Measurements from ENCODE around the gene ACBD4. TPM values are rescaled to one million over a fixed set of nuclear protein-coding genes. Genes with fewer than 3 reads are reported as not detected.

Gene ACBD4
- total RNA-seq, 2 experiments from 2014 or later: 14.8 to 24.0 TPM

- no TSS peak for BruUV-seq (replicated peaks)
- no peaks in the 10 kb centered on the region for H4K20me1 ChIP-seq (ENCODE audit: insufficient read depth, low read length)
- no peak for DNase-seq (ENCODE audit: low spot score)
- intact Hi-C loops (cut with micrococcal nuclease; ENCODE audit: unreplicated experiment): no loop called here
- no peaks in the 10 kb centered on the region for H3K9me2 ChIP-seq (ENCODE audit: insufficient read depth, low read length)
- no peak overlapping the region for H3K4me2 ChIP-seq (ENCODE audit: low read length)
- ChIA-PET POLR2A (no interaction called here), CTCF (ENCODE audit: unreplicated experiment) (no interaction called here)
- no peaks in the 10 kb centered on the region for H3K36me3 ChIP-seq (ENCODE audit: insufficient read depth, low read length)
- H3K4me3 ChIP-seq (ENCODE audit: low read depth, low read length, poor library complexity, severe bottlenecking): no peak overlapping the region
- TF ChIP-seq EZH2phosphoT487 (IDR thresholded peaks at IDR 0.05; ENCODE audit: borderline replicate concordance, low read depth, low read length): no peak
- TF ChIP-seq, protein P1, sequence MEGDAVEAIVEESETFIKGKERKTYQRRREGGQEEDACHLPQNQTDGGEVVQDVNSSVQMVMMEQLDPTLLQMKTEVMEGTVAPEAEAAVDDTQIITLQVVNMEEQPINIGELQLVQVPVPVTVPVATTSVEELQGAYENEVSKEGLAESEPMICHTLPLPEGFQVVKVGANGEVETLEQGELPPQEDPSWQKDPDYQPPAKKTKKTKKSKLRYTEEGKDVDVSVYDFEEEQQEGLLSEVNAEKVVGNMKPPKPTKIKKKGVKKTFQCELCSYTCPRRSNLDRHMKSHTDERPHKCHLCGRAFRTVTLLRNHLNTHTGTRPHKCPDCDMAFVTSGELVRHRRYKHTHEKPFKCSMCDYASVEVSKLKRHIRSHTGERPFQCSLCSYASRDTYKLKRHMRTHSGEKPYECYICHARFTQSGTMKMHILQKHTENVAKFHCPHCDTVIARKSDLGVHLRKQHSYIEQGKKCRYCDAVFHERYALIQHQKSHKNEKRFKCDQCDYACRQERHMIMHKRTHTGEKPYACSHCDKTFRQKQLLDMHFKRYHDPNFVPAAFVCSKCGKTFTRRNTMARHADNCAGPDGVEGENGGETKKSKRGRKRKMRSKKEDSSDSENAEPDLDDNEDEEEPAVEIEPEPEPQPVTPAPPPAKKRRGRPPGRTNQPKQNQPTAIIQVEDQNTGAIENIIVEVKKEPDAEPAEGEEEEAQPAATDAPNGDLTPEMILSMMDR (conservative IDR thresholded peaks at IDR 0.05; ENCODE audit: low read length): no peak
- H3K79me2 ChIP-seq (ENCODE audit: insufficient read depth, low read depth, low read length): no peaks in the 10 kb centered on the region
- H3K4me1 ChIP-seq (ENCODE audit: insufficient read depth, low read length, poor library complexity, severe bottlenecking): peaks cover 3% of the 10 kb centered on the region
- no peaks in the 10 kb centered on the region for H3K9me3 ChIP-seq (ENCODE audit: low read length)
- no peak overlapping the region for H2AFZ ChIP-seq (ENCODE audit: low read length)
- H3K27ac ChIP-seq (ENCODE audit: low read depth, low read length, poor library complexity, severe bottlenecking): no peak overlapping the region
These were observed 8.3 kb upstream of the ACBD4 start for GRCh38 chr17:45127207-45127547.

DNA sequence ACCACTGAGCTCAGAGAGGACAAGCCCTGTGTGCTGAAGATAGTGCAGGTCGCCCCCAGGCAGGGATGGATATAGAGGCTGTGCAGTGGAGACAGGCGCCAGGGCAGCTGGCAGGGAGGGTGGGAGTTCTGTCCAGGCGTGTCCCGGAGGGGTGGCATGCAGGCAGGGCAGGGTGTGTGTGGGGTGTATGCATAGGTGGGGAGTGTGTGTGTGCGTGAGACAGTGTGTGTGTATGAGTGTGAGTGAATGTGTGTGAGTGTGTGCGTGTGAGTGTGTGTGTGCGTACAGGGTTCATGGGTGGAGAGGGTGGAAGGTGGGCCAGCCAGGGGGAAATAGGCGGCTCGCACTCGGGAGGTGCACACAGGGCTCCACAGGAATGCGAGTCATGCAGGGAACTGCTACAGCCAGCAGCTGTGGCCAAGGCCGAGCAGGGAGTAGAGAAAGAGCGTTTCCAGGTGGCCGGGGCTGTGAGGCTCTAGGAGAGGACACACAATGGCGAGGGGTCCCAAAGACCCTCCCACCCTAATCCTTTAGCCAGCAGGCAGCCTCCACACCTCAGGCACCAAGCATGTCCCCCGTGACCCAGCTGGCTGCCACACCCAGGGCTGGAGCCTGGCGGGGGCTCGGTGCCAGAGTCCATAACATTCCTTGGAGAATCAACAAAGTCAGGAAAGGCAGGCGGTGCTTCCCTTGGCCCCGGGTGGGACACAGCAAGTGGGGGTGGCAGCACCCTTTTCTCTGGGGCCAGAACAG is 7.8 kb upstream of the ACBD4 start:
- POLR2A ChIA-PET: interaction anchor here (0.6 kb wide), 1 partner anchor 291 kb away, joined by 4 read pairs; no protein-coding TSS in a partner anchor
- Histone ChIP-seq H3K9me2 (ENCODE audit: insufficient read depth, low read length) (no peaks in the 10 kb centered on the region), H3K9me3 (ENCODE audit: low read length) (no peaks in the 10 kb centered on the region), H3K79me2 (ENCODE audit: insufficient read depth, low read depth, low read length) (no peaks in the 10 kb centered on the region), H2AFZ (ENCODE audit: low read length) (no peak overlapping the region), H3K4me1 (ENCODE audit: insufficient read depth, low read length, poor library complexity, severe bottlenecking) (peaks cover 3% of the 10 kb centered on the region), H3K36me3 (ENCODE audit: insufficient read depth, low read length) (no peaks in the 10 kb centered on the region), H3K4me2 (ENCODE audit: low read length) (no peak overlapping the region), H4K20me1 (ENCODE audit: insufficient read depth, low read length) (no peaks in the 10 kb centered on the region), H3K27ac (ENCODE audit: low read depth, low read length, poor library complexity, severe bottlenecking) (no peak overlapping the region), H3K4me3 (ENCODE audit: low read depth, low read length, poor library complexity, severe bottlenecking) (no peak overlapping the region)
- TF ChIP-seq, protein P1 (conservative IDR thresholded peaks at IDR 0.05; ENCODE audit: low read length): no peak
- TF ChIP-seq EZH2phosphoT487 (IDR thresholded peaks at IDR 0.05; ENCODE audit: borderline replicate concordance, low read depth, low read length): no peak
- BruUV-seq (replicated peaks): no TSS peak
- no peak for DNase-seq (ENCODE audit: low spot score)
- intact Hi-C loops (cut with micrococcal nuclease; ENCODE audit: unreplicated experiment): no loop called here
- CTCF ChIA-PET (ENCODE audit: unreplicated experiment): interaction anchor here (0.5 kb wide), 1 partner anchor 289 kb away, joined by 3 read pairs; no protein-coding TSS in a partner anchor

DNA sequence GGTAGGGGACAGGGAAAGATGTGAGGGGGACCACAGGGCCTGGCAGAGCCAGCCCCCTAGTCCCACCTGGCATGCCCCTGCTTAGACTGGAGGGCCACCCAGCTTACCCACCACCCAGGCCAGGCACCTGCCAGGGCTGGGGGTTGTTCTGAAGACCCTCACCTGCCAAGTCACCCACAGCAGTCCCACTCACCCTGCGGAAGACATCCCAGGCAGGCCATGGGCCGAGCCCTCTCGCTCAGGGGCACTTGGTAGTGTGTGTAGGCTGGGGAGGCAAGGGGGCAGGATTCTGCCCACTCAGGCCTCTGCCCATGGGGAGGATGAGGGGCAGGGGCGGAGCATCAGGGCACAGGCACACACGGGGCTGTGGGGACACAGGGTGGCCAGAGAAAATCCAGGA is 7.2 kb upstream of the ACBD4 start:
- POLR2A ChIA-PET: interaction anchor here (0.6 kb wide), 1 partner anchor 292 kb away, joined by 4 read pairs; no protein-coding TSS in a partner anchor
- Histone ChIP-seq H3K36me3 (ENCODE audit: insufficient read depth, low read length) (no peaks in the 10 kb centered on the region), H3K9me2 (ENCODE audit: insufficient read depth, low read length) (no peaks in the 10 kb centered on the region), H3K4me3 (ENCODE audit: low read depth, low read length, poor library complexity, severe bottlenecking) (no peak overlapping the region), H4K20me1 (ENCODE audit: insufficient read depth, low read length) (no peaks in the 10 kb centered on the region), H3K4me1 (ENCODE audit: insufficient read depth, low read length, poor library complexity, severe bottlenecking) (peaks cover 8% of the 10 kb centered on the region), H2AFZ (ENCODE audit: low read length) (no peak overlapping the region), H3K79me2 (ENCODE audit: insufficient read depth, low read depth, low read length) (no peaks in the 10 kb centered on the region), H3K4me2 (ENCODE audit: low read length) (no peak overlapping the region), H3K9me3 (ENCODE audit: low read length) (no peaks in the 10 kb centered on the region), H3K27ac (ENCODE audit: low read depth, low read length, poor library complexity, severe bottlenecking) (no peak overlapping the region)
- TF ChIP-seq, protein P1 (conservative IDR thresholded peaks at IDR 0.05; ENCODE audit: low read length): no peak
- no peak for TF ChIP-seq EZH2phosphoT487 (IDR thresholded peaks at IDR 0.05; ENCODE audit: borderline replicate concordance, low read depth, low read length)
- intact Hi-C loops (cut with micrococcal nuclease; ENCODE audit: unreplicated experiment): no loop called here
- CTCF ChIA-PET (ENCODE audit: unreplicated experiment): interaction anchor here (0.5 kb wide), 1 partner anchor 290 kb away, joined by 3 read pairs; no protein-coding TSS in a partner anchor
- no peak for DNase-seq (ENCODE audit: low spot score)
- no TSS peak for BruUV-seq (replicated peaks)

All from OCI-LY7 (cell line).